GM19043 (cell line): ENCODE measurements around the gene PER2.
A peak's percentile ranks its signal among the peaks of the same experiment; 100 is the strongest.
"Not testable (repeated sequence)": the region's sequence is repeated elsewhere in the genome, so short reads cannot be mapped to it uniquely, and the experiment has no call there.

Source experiments
- ATAC-seq: cut with Tn5 transposase; IDR thresholded peaks from one replicate; pipeline ENCODE4 v1.9.1; 2021; ENCODE audit warnings: low read depth; ENCODE audit not compliant: unreplicated experiment

The PER2 gene

GRCh38 chr2:238288650-238289573, 502 bp upstream of the PER2 start:
- peak; percentile 90 for ATAC-seq

DNA sequence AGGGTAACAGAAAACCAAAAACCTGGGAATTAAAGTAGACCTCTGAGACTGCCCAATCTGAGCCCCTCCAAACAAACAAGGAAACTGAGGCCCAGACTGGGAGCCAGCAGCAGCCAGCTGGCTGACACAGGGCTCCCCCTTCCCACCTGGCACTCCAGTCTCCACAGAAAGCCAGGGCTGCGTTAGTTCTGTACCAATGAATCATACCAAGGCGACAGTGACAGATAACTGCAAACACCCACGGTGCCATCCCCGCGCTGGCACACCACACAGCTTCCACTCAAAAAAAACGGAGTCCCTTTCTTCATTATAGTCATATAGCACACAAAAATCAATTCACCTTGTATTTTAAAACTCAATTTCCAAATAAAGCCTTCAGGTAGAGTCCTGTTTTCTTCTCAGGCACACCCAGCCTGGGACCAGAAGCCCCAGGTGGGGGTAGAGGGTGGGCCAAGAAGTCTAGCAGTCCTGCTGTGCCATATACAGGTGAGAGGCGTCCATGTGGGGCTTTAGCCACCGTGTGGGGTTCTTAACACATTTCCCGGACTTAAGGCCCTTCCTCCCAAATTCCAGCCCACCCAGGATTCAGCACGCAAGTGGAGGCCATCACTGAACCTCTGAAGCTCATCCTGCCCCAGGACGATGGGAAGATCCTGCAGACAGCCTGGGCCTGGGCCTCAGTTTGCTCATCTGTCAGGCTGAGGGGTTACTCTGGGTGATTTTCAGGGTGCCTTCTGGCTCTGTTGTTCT, 1.2 kb downstream of the PER2 start:
- ATAC-seq: no peak

GRCh38 chr2:238286551-238286950, 1.9 kb downstream of the PER2 start:
- no peak for ATAC-seq

GRCh38 chr2:238286095-238286494, 2.3 kb downstream of the PER2 start:
- ATAC-seq: no peak

GRCh38 chr2:238285653-238286082, 2.7 kb downstream of the PER2 start:
- no peak for ATAC-seq

GRCh38 chr2:238284802-238285515, 3.5 kb downstream of the PER2 start:
- no peak for ATAC-seq

GRCh38 chr2:238282861-238283738, 5.3 kb downstream of the PER2 start:
- no peak for ATAC-seq

DNA sequence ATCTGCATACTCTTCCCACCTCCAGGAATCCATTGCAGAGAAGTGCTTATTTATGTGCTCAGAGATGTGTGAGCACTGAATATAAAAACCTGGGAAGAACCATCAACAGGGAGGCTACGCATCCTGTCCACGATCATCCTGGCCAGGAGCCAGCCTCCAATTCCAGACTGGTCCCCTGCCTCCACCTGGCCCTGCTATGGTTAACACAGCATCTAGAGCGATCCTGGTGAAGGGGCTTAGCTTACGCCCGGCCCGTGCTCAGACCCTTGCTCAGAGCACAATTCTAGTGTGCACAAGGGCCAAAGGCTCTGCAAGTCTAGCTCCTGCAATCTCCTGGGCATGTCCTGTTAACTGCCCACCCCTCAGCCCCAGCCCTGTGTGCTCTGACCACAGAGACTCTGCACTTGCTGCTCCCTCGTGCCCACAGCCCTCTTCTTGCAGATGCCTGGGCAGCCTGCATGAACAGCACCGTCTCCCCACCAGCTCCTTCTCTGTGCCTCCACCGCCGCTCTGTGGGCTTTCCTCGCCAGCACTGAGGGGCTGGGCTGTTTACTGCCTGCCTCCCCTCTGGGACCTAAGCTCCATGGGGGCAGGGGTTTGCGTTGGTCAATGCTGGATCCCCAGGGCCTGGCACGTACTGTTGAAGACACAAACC, 6.5 kb downstream of the PER2 start:
- ATAC-seq: no peak

DNA sequence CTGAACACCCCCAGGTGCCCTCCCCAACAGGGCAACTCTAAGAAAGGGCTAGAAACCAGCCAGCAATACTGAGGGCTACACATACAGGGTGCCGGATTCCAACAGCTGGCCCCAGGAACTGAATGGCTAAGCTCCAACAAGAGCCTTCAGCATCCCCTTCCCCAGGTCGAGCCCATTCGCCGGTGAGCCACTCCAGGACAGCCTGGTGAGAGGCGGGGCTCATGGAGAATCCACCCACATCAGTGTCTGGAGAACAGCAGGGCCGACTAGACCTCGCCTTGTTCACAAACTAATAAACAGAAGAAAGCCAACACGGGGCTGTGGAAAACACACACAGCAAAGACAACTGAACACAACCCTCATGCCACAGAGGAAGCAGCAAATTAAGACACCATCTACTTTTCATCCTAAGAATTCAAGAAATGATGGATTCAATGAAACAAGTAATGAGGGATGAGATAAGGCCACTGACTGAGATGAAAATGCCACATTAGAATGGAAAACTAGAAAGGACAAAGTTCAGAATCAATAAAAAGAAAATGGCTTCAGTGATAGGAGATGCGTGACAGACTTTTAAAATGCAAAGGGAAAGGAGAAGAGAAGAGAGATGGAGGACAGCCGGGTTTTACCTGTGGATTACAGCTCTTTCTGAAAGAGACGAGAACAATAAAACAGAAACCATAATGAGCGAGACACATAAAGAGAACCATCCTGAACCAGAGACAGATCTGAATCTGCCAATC, 8.2 kb downstream of the PER2 start:
- no peak for ATAC-seq

GRCh38 chr2:238279324-238279682, 9.1 kb downstream of the PER2 start:
- ATAC-seq: no peak

DNA sequence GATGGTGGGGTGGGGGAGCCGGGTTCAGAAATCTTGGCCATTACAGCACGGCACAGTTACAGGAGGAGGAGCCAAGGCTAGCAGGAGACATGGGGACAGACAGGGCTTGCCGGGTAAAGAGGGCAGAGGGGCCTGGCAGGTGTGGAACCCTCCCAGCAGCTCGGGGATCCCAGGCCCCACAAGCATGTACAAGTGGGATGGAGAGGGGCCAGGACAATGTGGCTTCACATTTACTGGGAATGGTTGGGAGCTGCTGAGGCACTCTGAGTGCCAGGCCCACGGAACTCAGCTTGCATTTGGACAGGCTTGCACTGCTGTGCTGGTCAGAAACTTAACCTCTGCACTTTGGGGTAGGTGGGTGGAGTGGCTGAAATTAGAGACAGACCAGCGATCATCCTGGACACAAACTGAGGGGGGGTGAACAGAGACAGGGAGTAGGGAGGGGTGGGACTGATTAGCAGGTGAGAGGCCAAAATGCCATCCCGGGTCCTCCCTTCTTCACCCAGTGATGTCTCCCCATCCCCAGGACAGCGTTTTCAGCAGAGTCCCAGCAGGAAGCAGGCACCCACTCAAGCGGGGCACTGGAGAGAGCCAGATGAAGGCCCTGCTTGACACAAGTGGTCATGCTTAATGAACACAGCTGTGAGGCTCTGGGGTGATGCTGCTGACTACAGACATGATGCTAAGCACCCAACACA, 9.6 kb downstream of the PER2 start:
- ATAC-seq: no peak

- ATAC-seq: no peak
Observed at GRCh38 chr2:238277695-238278094, 10.7 kb downstream of the PER2 start.

DNA sequence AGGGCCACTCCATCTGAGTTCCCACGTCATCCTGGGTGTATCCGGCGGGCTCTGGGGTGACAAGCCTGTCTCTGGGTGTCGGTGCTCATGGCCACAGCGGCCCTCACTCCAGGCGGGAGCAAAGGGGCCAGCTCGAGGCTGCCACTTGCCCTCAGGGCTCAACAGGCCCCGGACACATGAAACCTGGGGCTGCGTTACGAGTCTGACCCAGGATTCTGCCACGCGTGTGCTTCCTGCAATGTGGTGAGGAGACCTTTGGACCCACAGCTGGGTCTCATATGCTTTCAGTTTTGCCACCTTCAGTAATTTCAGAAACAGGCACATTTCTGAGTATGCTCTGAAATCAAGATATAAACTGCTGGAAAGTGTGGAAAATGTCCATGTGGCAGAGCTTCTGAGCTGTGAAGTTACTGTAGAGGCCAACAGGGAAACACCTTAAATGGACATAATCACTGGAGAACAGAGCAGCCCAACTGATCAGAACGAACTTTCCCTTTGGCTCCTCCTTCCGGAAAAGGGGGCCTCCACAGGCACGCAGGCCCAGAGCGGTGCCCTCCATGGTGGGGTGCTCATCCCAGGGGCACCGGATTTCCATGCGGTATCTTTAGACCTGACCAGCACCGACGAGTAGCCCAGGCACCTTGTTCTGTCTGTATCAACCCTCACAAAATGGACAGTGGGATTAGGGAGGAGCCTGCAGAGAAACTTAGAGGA, 14.1 kb downstream of the PER2 start:
- ATAC-seq: no peak

DNA sequence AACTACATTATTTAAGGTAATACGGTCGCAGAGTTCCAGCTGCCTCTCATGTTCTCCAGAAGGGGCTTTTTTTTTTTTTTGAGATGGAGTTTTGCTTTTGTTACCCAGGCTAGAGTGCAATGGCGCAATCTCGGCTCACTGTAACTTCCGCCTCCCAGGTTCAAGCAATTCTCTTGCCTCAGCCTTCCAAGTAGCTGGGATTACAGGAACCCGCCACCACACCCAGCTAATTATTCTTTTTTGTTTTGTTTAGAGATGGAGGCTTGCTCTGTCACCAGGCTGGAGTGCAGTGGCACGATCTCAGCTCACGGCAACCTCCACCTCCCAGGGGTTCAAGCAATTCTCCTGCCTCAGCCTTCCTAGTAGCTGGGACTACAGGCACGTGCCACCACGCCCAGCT, 15.0 kb downstream of the PER2 start:
- ATAC-seq: not testable (repeated sequence)

DNA sequence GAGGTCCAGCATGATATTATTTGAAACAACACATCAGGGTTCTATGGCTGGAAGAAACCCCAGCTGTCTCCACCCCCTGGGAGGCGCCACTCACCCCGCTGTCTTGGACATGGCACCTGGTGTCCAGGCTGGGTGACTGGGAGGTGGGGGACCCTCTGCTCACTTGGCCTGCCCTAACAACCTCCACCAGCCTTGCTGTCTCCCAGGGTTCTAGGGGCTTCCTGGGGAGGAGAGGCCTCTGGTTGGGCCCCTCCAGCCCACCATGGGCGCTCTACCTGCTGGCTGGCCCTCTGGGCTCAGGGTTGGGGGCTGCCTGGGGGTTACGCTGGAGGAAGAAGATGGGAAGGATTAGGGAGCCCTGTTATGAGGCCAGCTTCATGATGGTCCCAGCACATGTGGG, 16.3 kb downstream of the PER2 start:
- ATAC-seq: no peak

DNA sequence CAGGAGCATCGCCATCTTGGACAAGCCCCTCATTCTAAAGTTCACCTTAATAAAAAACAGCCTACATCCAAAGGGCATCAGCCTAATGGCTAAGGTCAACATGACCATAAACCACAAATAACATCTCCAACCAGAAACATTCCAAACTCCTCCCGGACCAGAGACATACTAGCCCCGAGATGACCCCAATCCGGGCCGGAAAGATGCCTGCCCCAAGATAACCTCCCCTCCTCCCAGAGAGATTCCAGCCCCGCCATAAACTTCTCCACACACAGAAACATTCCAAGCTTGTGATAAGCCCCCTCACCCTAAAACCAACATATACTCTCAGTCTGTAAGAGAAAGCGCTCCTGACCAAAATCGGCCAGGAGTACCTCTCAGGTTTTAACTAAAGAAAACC, 16.7 kb downstream of the PER2 start:
- not testable (repeated sequence) for ATAC-seq

DNA sequence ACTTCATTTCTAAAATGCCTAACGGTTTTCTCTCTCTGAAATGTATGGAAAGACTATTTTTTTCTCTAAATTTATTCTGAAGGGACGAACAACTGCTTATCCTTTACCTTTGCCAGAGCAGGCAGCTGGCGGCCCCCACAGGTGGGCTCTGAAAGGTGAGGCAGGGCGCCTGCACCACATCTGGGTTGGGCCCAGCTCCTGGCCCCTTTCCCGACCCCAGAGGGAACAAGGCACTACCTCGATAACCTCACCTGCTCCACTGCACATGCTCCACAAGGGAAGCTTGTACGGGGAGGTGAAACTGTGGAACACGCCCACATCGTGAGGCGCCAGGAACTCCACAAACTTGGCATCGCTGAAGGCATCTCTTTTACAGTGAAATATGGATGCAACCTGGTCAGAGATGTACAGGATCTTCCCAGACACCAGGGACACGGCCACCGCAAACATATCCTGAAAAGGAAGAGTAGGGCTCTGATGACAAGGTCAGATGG, 17.3 kb downstream of the PER2 start:
- ATAC-seq: no peak

GRCh38 chr2:238270606-238271005, 17.8 kb downstream of the PER2 start:
- no peak for ATAC-seq
